Measurements from ENCODE around the gene ACTR1A. TPM values are rescaled to one million over a fixed set of nuclear protein-coding genes. Genes with fewer than 3 reads are reported as not detected.

The ACTR1A gene
- total RNA-seq, 2 experiments from 2014 or later = 55.5 to 68.3 TPM

GRCh38 chr10:102449321-102450123 is 53.0 kb downstream of the ACTR1A start:
- peak overlapping the region; percentile 96 for H3K4me3 ChIP-seq (ENCODE audit: low read depth, low read length, poor library complexity, severe bottlenecking)
- DNase-seq (ENCODE audit: low spot score) = peak; percentile 91
- TSS peak; percentile 84 for BruUV-seq (replicated peaks)
- H3K79me2 ChIP-seq (ENCODE audit: insufficient read depth, low read depth, low read length) = peaks cover 13% of the 10 kb centered on the region
- peaks cover 30% of the 10 kb centered on the region for H3K36me3 ChIP-seq (ENCODE audit: insufficient read depth, low read length)
- ChIA-PET POLR2A (interaction anchor here (0.7 to 4.3 kb wide), 14 partner anchors 8 to 717 kb away, joined by 3 to 49 read pairs (median 4); no protein-coding TSS in a partner anchor), CTCF (ENCODE audit: unreplicated experiment) (interaction anchor here (0.7 to 0.8 kb wide), 3 partner anchors 14 to 106 kb away, joined by 3 to 4 read pairs (median 4); no protein-coding TSS in a partner anchor)
- H3K27ac ChIP-seq (ENCODE audit: low read depth, low read length, poor library complexity, severe bottlenecking) = peak overlapping the region; percentile 83
- H3K4me2 ChIP-seq (ENCODE audit: low read length) = peak overlapping the region; percentile 75
- H3K9me2 ChIP-seq (ENCODE audit: insufficient read depth, low read length) = no peaks in the 10 kb centered on the region
- intact Hi-C loops (cut with micrococcal nuclease; ENCODE audit: unreplicated experiment) = loop anchor here (1.0 to 5.0 kb wide), 5 partner anchors 12 to 198 kb away; partner anchors contain the start of genes ACTR1A, CUEDC2 and SUFU
- no peaks in the 10 kb centered on the region for H3K9me3 ChIP-seq (ENCODE audit: low read length)
- no peak for TF ChIP-seq EZH2phosphoT487 (IDR thresholded peaks at IDR 0.05; ENCODE audit: borderline replicate concordance, low read depth, low read length)
- TF ChIP-seq, protein P1, sequence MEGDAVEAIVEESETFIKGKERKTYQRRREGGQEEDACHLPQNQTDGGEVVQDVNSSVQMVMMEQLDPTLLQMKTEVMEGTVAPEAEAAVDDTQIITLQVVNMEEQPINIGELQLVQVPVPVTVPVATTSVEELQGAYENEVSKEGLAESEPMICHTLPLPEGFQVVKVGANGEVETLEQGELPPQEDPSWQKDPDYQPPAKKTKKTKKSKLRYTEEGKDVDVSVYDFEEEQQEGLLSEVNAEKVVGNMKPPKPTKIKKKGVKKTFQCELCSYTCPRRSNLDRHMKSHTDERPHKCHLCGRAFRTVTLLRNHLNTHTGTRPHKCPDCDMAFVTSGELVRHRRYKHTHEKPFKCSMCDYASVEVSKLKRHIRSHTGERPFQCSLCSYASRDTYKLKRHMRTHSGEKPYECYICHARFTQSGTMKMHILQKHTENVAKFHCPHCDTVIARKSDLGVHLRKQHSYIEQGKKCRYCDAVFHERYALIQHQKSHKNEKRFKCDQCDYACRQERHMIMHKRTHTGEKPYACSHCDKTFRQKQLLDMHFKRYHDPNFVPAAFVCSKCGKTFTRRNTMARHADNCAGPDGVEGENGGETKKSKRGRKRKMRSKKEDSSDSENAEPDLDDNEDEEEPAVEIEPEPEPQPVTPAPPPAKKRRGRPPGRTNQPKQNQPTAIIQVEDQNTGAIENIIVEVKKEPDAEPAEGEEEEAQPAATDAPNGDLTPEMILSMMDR (conservative IDR thresholded peaks at IDR 0.05; ENCODE audit: low read length) = no peak
- H2AFZ ChIP-seq (ENCODE audit: low read length) = peak overlapping the region; percentile 95
- H4K20me1 ChIP-seq (ENCODE audit: insufficient read depth, low read length) = no peaks in the 10 kb centered on the region
- peaks cover 33% of the 10 kb centered on the region for H3K4me1 ChIP-seq (ENCODE audit: insufficient read depth, low read length, poor library complexity, severe bottlenecking)

GRCh38 chr10:102444851-102445250 is 57.7 kb downstream of the ACTR1A start:
- Histone ChIP-seq H3K9me3 (ENCODE audit: low read length) (no peaks in the 10 kb centered on the region), H3K4me3 (ENCODE audit: low read depth, low read length, poor library complexity, severe bottlenecking) (no peak overlapping the region), H4K20me1 (ENCODE audit: insufficient read depth, low read length) (no peaks in the 10 kb centered on the region), H3K27ac (ENCODE audit: low read depth, low read length, poor library complexity, severe bottlenecking) (no peak overlapping the region), H3K79me2 (ENCODE audit: insufficient read depth, low read depth, low read length) (no peaks in the 10 kb centered on the region), H3K36me3 (ENCODE audit: insufficient read depth, low read length) (no peaks in the 10 kb centered on the region), H3K4me2 (ENCODE audit: low read length) (no peak overlapping the region), H2AFZ (ENCODE audit: low read length) (no peak overlapping the region), H3K9me2 (ENCODE audit: insufficient read depth, low read length) (no peaks in the 10 kb centered on the region), H3K4me1 (ENCODE audit: insufficient read depth, low read length, poor library complexity, severe bottlenecking) (peaks cover 19% of the 10 kb centered on the region)
- DNase-seq (ENCODE audit: low spot score) = no peak
- POLR2A ChIA-PET = no interaction called here
- no TSS peak for BruUV-seq (replicated peaks)
- CTCF ChIA-PET (ENCODE audit: unreplicated experiment) = no interaction called here
- TF ChIP-seq, protein P1 (conservative IDR thresholded peaks at IDR 0.05; ENCODE audit: low read length) = no peak
- no peak for TF ChIP-seq EZH2phosphoT487 (IDR thresholded peaks at IDR 0.05; ENCODE audit: borderline replicate concordance, low read depth, low read length)
- intact Hi-C loops (cut with micrococcal nuclease; ENCODE audit: unreplicated experiment) = no loop called here

DNA sequence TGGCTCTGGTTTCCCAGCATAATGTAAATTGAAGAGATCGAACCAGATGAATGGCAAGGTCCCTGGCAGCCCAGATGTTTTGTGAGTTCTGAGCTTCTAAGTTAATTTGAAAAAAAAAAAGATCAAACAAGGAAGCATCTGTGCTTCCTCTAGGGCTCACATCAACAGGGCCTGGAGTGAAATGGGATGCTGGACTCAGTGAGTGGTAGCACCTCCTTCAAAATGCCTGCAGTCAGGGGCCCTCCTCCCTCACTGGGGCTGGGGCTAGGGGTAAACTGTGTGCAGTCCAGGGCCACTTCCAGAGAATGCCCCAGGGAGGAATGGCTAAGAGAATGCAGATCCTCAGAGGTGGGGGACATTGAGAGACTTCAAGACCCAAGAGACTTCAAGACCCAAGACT is 64.1 kb downstream of the ACTR1A start:
- Histone ChIP-seq H2AFZ (ENCODE audit: low read length) (no peak overlapping the region), H3K4me3 (ENCODE audit: low read depth, low read length, poor library complexity, severe bottlenecking) (no peak overlapping the region), H3K4me1 (ENCODE audit: insufficient read depth, low read length, poor library complexity, severe bottlenecking) (peaks cover 9% of the 10 kb centered on the region), H3K9me2 (ENCODE audit: insufficient read depth, low read length) (no peaks in the 10 kb centered on the region), H4K20me1 (ENCODE audit: insufficient read depth, low read length) (no peaks in the 10 kb centered on the region), H3K4me2 (ENCODE audit: low read length) (no peak overlapping the region), H3K79me2 (ENCODE audit: insufficient read depth, low read depth, low read length) (no peaks in the 10 kb centered on the region), H3K27ac (ENCODE audit: low read depth, low read length, poor library complexity, severe bottlenecking) (no peak overlapping the region), H3K9me3 (ENCODE audit: low read length) (no peaks in the 10 kb centered on the region), H3K36me3 (ENCODE audit: insufficient read depth, low read length) (no peaks in the 10 kb centered on the region)
- DNase-seq (ENCODE audit: low spot score) = no peak
- no TSS peak for BruUV-seq (replicated peaks)
- ChIA-PET CTCF (ENCODE audit: unreplicated experiment) (no interaction called here), POLR2A (interaction anchor here (0.7 kb wide), 1 partner anchor 1926 kb away, joined by 5 read pairs; no protein-coding TSS in a partner anchor)
- TF ChIP-seq EZH2phosphoT487 (IDR thresholded peaks at IDR 0.05; ENCODE audit: borderline replicate concordance, low read depth, low read length) = no peak
- TF ChIP-seq, protein P1 (conservative IDR thresholded peaks at IDR 0.05; ENCODE audit: low read length) = no peak
- intact Hi-C loops (cut with micrococcal nuclease; ENCODE audit: unreplicated experiment) = no loop called here
